Ascending aorta (tissue), 2 donors: ENCODE data around the gene UGT1A7. TPM values are rescaled to one million over a fixed set of nuclear protein-coding genes. Genes with fewer than 3 reads are reported as not detected.

ENCODE experiments used
- DNase-seq, 2 donors: peaks; one replicate each; pipeline ENCODE4 v3.0.0-alpha.2; 2019; ENCODE audit warnings: low spot score in 2 of 2
- H3K27ac ChIP-seq, 2 donors: fragments of 200-600 bp; sonication (generic); one replicate each; pipeline ENCODE4 v1.5.1; 2016 to 2017; ENCODE audit warnings: mild to moderate bottlenecking in 1 of 2
- H3K27me3 ChIP-seq: fragments of 200-600 bp; sonication (generic); one replicate; pipeline ENCODE4 v1.5.1; 2017
- H3K36me3 ChIP-seq, 2 donors: fragments of 200-600 bp; sonication (generic); one replicate each; pipeline ENCODE4 v1.5.1; 2016
- H3K4me1 ChIP-seq, 2 donors: fragments of 200-600 bp; sonication (generic); one replicate each; pipeline ENCODE4 v1.5.1; 2016 to 2017; ENCODE audit warnings: mild to moderate bottlenecking in 1 of 2
- H3K4me3 ChIP-seq, 2 donors: fragments of 200-600 bp; sonication (generic); one replicate each; pipeline ENCODE4 v1.5.1; 2016 to 2017; ENCODE audit warnings: mild to moderate bottlenecking in 1 of 2
- H3K9me3 ChIP-seq, 2 donors: fragments of 200-600 bp; sonication (generic); one replicate each; pipeline ENCODE4 v1.5.1; 2016
- intact Hi-C: fragments of 100-400 bp; cut with DNase I; formaldehyde crosslinking; loops from one replicate; pipeline ENCODE4 v1.15.1; 2023
- total RNA-seq: library from RNA; depleted of rRNA; stranded (reverse); fragments of >200 nt; gene quantifications from one replicate; pipeline ENCODE4 v1.1.0, GENCODE V29; 2016
- TF ChIP-seq, protein P1 (sequence below), 3 experiments: fragments of 200-600 bp in 2 of 3; fragments of 450-650 bp in 1 of 3; sonication (generic) in 2 of 3; IDR thresholded peaks; one replicate each; pipeline ENCODE4 v1.5.1; 2016 to 2019; ENCODE audit warnings: antibody characterized with exemption in 3 of 3, mild to moderate bottlenecking in 1 of 3, moderate library complexity in 1 of 3

The UGT1A7 gene
- total RNA-seq, 1 donor from 2014 or later: not detected

DNA sequence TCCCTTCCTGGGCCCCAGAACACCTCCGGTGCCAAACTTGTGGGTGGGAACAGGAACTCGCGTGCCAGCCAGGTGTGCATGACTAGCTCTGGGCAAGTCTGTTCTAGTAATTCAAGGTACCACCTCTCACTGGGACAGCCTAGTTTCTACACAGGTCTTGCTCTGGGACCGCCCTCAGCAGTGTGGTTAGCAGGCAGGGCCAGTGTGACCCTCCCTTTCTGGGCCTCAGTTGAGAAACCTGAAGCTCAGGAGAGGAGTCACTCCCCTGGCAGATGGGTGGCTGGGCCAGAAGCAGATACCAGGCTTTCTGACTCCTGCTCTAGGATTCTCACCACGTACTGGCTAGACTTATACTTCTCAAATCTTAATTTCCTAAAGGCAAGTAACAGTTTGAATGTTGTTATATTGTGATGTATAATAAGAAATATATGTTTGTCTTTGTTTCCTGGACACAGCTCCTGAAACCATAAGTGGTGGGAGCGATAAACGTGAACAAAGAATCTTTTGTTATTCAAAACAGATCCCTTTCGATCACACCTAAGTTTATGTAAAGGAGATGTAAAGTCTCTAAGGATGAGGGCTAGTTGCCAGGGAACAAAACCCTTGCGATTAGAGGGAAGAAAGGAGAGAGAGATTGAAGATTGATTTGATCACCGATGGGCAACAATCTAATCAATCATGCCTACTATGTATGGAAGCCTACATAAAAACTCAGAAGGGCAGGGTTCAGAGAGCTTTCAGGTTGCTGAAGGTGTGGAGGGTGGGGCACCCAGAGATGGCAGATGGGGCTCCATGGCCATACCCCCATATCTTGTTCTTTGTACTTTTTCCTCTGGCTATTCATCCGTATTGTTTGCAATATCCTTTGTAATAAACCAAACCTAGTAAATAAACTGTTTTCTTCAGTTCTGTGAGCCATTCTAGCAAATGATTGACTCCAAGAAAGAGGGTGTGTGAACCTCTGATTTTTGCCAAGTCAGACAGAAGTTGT lies 10.0 kb downstream of the UGT1A7 start:
- Histone ChIP-seq H3K9me3 (no peaks in the 10 kb centered on the region), H3K27ac (no peak overlapping the region), H3K36me3 (no peaks in the 10 kb centered on the region), H3K4me3 (no peak overlapping the region), H3K4me1 (no peaks in the 10 kb centered on the region), H3K27me3 (no peaks in the 10 kb centered on the region)
- intact Hi-C loops: no loop called here
- DNase-seq: no peak
- TF ChIP-seq, protein P1, sequence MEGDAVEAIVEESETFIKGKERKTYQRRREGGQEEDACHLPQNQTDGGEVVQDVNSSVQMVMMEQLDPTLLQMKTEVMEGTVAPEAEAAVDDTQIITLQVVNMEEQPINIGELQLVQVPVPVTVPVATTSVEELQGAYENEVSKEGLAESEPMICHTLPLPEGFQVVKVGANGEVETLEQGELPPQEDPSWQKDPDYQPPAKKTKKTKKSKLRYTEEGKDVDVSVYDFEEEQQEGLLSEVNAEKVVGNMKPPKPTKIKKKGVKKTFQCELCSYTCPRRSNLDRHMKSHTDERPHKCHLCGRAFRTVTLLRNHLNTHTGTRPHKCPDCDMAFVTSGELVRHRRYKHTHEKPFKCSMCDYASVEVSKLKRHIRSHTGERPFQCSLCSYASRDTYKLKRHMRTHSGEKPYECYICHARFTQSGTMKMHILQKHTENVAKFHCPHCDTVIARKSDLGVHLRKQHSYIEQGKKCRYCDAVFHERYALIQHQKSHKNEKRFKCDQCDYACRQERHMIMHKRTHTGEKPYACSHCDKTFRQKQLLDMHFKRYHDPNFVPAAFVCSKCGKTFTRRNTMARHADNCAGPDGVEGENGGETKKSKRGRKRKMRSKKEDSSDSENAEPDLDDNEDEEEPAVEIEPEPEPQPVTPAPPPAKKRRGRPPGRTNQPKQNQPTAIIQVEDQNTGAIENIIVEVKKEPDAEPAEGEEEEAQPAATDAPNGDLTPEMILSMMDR (IDR thresholded peaks at IDR 0.05): no peak

DNA sequence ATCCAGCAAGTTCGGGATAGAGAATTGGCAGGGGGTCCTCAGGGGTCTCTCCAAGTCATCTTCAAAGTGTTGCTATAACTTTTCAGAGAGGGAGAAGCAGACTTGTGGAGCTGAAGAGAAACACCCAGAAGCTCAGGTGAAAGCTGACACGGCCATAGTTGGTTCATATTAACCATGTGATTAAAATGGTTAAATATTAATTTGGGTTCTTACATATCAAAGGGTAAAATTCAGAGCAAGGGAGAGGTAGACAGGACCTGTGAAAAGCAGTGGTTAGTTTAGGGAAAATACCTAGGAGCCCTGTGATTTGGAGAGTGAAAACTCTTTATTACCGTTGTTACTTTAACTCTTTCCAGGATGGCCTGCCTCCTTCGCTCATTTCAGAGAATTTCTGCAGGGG lies 10.9 kb downstream of the UGT1A7 start, which contains the start of gene UGT1A6:
Gene UGT1A6, plus strand, starts transcription at position 243 of the 400 bp plus-strand sequence. Its CDS starts 115 bp downstream, at position 358.
- TF ChIP-seq, protein P1 (IDR thresholded peaks at IDR 0.05): no peak
- no peak within 1 kb of the TSS for H3K4me3 ChIP-seq
- no peaks in the 10 kb centered on the region for H3K27me3 ChIP-seq
- H3K9me3 ChIP-seq: no peaks in the 10 kb centered on the region
- H3K27ac ChIP-seq: no peak within 1 kb of the TSS
- no peak for DNase-seq
- no peaks in the 10 kb centered on the region for H3K36me3 ChIP-seq
- no peaks in the 10 kb centered on the region for H3K4me1 ChIP-seq
- intact Hi-C loops: no loop called here

DNA sequence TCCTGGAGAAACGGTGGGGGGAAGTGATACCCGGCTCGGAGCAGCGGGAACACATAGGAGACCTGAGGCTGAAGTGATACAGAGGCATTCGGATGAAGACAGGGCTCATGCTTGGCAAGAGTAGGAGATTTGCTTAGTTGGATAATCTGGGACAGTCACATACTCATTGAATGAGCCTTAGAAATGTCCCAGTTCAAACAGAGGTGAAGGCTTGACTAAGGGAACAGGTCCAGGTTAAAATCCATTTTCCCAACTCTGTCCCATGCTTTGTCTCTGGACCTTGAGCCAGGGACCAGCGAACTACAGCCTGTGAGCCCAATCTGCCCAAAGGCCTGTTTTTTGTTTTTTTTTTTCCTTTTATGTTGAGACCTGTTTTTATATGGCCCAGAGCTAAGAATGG lies 12.3 kb downstream of the UGT1A7 start:
- Histone ChIP-seq H3K9me3 (no peaks in the 10 kb centered on the region), H3K4me3 (no peak overlapping the region), H3K27me3 (no peaks in the 10 kb centered on the region), H3K27ac (no peak overlapping the region), H3K4me1 (no peaks in the 10 kb centered on the region), H3K36me3 (no peaks in the 10 kb centered on the region)
- intact Hi-C loops: no loop called here
- TF ChIP-seq, protein P1 (IDR thresholded peaks at IDR 0.05): no peak
- DNase-seq: no peak

DNA sequence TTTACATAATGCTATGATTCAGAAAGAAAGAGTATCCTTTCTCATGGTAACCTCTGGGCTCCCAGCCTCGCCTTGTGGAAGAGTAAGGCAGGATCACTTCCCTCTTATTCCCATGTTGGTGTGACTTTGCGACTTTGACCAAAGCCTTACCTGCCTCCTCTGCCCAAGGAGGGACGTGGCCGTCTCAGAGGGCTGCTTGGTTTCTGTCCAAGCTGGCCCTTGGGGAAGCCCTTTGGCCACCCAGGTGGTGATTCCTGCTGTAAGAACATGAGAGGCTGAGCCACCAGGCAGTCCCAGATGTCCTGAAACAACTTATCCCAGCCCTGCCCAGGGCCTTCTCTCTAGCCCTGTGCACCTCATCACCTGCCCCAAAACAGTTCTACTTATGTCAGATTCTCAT lies 17.0 kb downstream of the UGT1A7 start:
- Histone ChIP-seq H3K27me3 (no peaks in the 10 kb centered on the region), H3K4me1 (peaks cover 0 to 3% of the 10 kb centered on the region in 2 donors), H3K9me3 (no peaks in the 10 kb centered on the region), H3K36me3 (no peaks in the 10 kb centered on the region), H3K27ac (no peak overlapping the region), H3K4me3 (no peak overlapping the region)
- no peak for DNase-seq
- intact Hi-C loops: no loop called here
- TF ChIP-seq, protein P1 (IDR thresholded peaks at IDR 0.05): no peak

DNA sequence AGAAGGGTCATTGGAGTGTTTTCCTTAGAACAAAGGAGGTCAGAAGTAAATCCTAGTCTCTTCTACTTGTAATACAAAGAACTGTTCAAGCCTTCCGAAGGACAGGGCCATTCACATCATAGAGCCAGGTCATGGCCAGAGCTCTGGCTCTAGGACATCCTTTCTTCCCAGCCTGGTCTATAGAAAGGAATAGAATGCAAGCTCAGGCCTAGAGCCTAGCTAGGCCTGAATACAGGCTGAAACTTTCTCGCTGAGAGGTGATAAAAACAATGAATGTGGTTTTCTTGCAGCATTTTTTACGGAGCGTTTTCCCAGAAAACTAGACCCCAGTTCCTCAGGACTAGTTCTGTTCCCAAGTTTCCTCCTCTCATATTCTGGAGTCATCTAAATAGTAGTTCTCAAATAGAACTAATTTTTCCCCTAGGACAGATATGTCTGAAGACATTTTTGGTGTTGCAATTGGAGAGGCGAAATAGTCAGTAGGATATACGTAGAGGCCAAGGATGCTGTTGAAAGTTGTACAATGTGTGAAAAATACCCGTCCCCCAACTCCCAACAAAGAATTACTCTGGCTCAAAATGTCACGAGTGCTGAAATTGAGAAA lies 17.8 kb downstream of the UGT1A7 start:
- intact Hi-C loops: no loop called here
- Histone ChIP-seq H3K4me1 (peaks cover 0 to 3% of the 10 kb centered on the region in 2 donors), H3K36me3 (no peaks in the 10 kb centered on the region), H3K4me3 (no peak overlapping the region), H3K27ac (no peak overlapping the region), H3K27me3 (no peaks in the 10 kb centered on the region), H3K9me3 (no peaks in the 10 kb centered on the region)
- DNase-seq: no peak
- TF ChIP-seq, protein P1 (IDR thresholded peaks at IDR 0.05): no peak
